ENCODE measurements around the gene DSCAM. TPM values are rescaled to one million over a fixed set of nuclear protein-coding genes. Genes with fewer than 3 reads are reported as not detected.
A peak's percentile ranks its signal among the peaks of the same experiment; 100 is the strongest.

Gene DSCAM
- total RNA-seq, 4 donors from 2014 or later = 0.03 TPM; not detected in 3

- in situ Hi-C loops (cut with MboI; ENCODE audit: low sequenced_read_pairs in 4 of 4) = loop anchor here in 1 of 4 donors (25.0 kb wide), 1 partner anchor 909 kb away; no protein-coding TSS in a partner anchor
- TF ChIP-seq, protein P1, sequence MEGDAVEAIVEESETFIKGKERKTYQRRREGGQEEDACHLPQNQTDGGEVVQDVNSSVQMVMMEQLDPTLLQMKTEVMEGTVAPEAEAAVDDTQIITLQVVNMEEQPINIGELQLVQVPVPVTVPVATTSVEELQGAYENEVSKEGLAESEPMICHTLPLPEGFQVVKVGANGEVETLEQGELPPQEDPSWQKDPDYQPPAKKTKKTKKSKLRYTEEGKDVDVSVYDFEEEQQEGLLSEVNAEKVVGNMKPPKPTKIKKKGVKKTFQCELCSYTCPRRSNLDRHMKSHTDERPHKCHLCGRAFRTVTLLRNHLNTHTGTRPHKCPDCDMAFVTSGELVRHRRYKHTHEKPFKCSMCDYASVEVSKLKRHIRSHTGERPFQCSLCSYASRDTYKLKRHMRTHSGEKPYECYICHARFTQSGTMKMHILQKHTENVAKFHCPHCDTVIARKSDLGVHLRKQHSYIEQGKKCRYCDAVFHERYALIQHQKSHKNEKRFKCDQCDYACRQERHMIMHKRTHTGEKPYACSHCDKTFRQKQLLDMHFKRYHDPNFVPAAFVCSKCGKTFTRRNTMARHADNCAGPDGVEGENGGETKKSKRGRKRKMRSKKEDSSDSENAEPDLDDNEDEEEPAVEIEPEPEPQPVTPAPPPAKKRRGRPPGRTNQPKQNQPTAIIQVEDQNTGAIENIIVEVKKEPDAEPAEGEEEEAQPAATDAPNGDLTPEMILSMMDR (IDR thresholded peaks at IDR 0.05 in 4 of 5, conservative IDR thresholded peaks at IDR 0.05 in 1 of 5) = no peak
- no peak for TF ChIP-seq POLR2A (IDR thresholded peaks at IDR 0.05)
- no peak overlapping the region for H3K4me3 ChIP-seq
- intact Hi-C loops (cut with DNase I; ENCODE audit: low total_unique reads) = no loop called here
- no peaks in the 10 kb centered on the region for H3K4me1 ChIP-seq
- no peaks in the 10 kb centered on the region for H3K9me3 ChIP-seq
- H3K36me3 ChIP-seq = no peaks in the 10 kb centered on the region
- H3K27ac ChIP-seq = no peak overlapping the region
- DNase-seq (no peak), ATAC-seq (no peak)
- no peaks in the 10 kb centered on the region for H3K27me3 ChIP-seq
These were observed 693.6 kb downstream of the DSCAM start for GRCh38 chr21:40153351-40153750.

DNA sequence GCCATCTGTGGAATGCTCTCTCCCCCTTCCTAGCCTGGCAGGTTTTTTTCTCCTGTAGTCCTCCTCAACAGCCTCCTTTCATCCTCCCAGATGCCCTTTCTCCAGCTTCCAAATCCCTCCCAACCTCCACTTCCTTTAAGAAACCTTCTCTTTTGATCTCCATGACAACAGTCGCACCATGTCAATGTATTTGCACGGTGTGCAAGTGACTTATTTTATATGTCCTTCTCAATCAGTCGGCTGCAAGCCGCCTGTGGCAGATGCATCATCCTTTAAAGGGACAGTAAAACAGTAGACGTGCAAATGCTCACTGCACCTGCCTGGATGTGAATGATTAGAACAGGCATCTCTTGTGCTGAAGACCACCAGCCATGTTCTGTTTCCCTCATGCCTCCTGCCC lies 694.5 kb downstream of the DSCAM start:
- no peaks in the 10 kb centered on the region for H3K4me1 ChIP-seq
- intact Hi-C loops (cut with DNase I; ENCODE audit: low total_unique reads) = no loop called here
- TF ChIP-seq, protein P1 (IDR thresholded peaks at IDR 0.05 in 4 of 5, conservative IDR thresholded peaks at IDR 0.05 in 1 of 5) = no peak
- no peak for TF ChIP-seq POLR2A (IDR thresholded peaks at IDR 0.05)

GRCh38 chr21:40151611-40152010 lies 695.3 kb downstream of the DSCAM start:
- no peaks in the 10 kb centered on the region for H3K4me1 ChIP-seq
- H3K27me3 ChIP-seq = no peaks in the 10 kb centered on the region
- TF ChIP-seq, protein P1 (IDR thresholded peaks at IDR 0.05 in 4 of 5, conservative IDR thresholded peaks at IDR 0.05 in 1 of 5) = no peak
- no peak for TF ChIP-seq POLR2A (IDR thresholded peaks at IDR 0.05)
- intact Hi-C loops (cut with DNase I; ENCODE audit: low total_unique reads) = no loop called here
- H3K9me3 ChIP-seq = no peaks in the 10 kb centered on the region
- in situ Hi-C loops (cut with MboI; ENCODE audit: low sequenced_read_pairs in 4 of 4) = loop anchor here in 1 of 4 donors (25.0 kb wide), 1 partner anchor 911 kb away; no protein-coding TSS in a partner anchor
- no peak for ATAC-seq
- DNase-seq = no peak
- H3K4me3 ChIP-seq = no peak overlapping the region
- H3K36me3 ChIP-seq = no peaks in the 10 kb centered on the region
- no peak overlapping the region for H3K27ac ChIP-seq

More for the DNA sequence above, 694.5 kb downstream of the DSCAM start:
- Histone ChIP-seq H3K4me3 (no peak overlapping the region), H3K36me3 (no peaks in the 10 kb centered on the region), H3K27ac (no peak overlapping the region), H3K27me3 (no peaks in the 10 kb centered on the region), H3K9me3 (no peaks in the 10 kb centered on the region)
- in situ Hi-C loops (cut with MboI; ENCODE audit: low sequenced_read_pairs in 4 of 4) = loop anchor here in 1 of 4 donors (25.0 kb wide), 1 partner anchor 910 kb away; no protein-coding TSS in a partner anchor
- DNase-seq (no peak), ATAC-seq (no peak)

DNA sequence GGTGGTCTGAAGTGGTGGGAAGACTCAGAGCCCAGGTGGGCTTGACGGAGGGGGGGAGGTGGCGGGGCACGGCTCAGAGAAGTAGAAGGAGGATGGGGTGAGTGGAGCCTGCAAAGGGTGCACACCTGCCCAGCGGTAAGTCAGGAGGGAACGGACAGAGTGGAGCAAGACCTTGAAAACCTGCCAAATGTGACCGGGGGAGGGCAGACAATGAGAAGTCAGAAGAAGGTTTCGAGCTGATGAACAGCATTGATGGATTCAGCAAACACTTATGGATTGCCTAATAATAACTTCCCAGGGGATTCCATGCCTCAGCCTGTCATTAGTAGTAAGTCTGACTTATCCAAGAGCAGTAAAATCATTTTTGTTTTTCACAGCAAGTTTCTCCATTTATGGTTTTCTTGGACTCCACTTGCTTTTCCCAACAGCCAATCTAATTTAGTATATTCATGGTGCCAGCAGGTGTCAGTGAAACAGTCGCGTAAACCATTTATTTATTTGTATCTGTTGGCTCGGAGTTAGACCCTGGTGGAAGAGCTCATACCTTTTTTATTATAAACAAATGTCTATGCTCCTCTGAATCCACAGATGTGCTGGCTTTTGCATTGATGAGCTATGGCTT lies 700.6 kb downstream of the DSCAM start:
- in situ Hi-C loops (cut with MboI; ENCODE audit: low sequenced_read_pairs in 4 of 4) (loop anchor here in 2 of 4 donors (10.0 to 25.0 kb wide), 3 partner anchors 238 to 916 kb away; partner anchors contain the start of gene PCP4 (in 1 of the 2)), intact Hi-C loops (cut with DNase I; ENCODE audit: low total_unique reads) (no loop called here)
- Histone ChIP-seq H3K4me1 (no peaks in the 10 kb centered on the region), H3K27me3 (no peaks in the 10 kb centered on the region), H3K27ac (no peak overlapping the region), H3K9me3 (no peaks in the 10 kb centered on the region), H3K4me3 (no peak overlapping the region), H3K36me3 (no peaks in the 10 kb centered on the region)
- ATAC-seq = no peak
- no peak for TF ChIP-seq POLR2A (IDR thresholded peaks at IDR 0.05)
- DNase-seq = no peak

DNA sequence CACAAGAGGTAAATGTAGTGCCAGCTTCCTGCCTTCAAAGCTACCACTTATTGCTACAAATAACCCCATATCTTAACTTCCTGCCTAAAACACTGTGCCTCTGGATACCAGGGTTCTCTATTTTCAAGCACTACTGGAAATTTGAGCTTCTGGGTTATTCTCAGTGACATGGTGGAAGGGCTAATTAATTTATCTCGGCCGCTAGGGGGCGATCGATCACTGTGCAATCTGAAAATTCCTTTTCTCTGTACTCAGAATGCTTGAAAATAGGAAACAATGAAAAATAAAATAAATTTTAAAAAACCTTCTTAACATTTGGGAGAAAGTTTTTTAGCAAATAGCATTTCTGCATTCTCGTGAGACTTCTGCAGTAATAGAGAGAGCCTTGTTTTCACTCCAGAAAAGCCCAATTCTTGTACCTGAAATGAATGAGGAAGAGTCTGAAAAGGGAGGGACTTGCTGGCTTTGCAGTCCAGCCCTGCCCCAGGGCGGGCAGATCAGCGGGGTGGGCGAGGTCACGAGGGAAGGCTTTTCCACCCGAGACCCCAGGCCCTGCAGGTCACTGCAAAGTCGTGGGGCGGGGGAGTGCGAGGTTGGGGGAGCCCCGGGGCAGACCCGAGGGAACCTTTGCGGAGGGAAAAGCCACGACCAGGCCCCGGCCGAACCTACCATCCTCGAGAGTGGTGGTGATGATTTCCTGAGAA lies 703.0 kb downstream of the DSCAM start:
- no peaks in the 10 kb centered on the region for H3K36me3 ChIP-seq
- no peak for DNase-seq
- H3K27ac ChIP-seq = no peak overlapping the region
- H3K4me3 ChIP-seq = no peak overlapping the region
- TF ChIP-seq, protein P1 (IDR thresholded peaks at IDR 0.05 in 4 of 5, conservative IDR thresholded peaks at IDR 0.05 in 1 of 5) = peak in 4 of 5 experiments; percentile 18 to 46 (median 42)
- TF ChIP-seq POLR2A (IDR thresholded peaks at IDR 0.05) = no peak
- H3K4me1 ChIP-seq = no peaks in the 10 kb centered on the region
- in situ Hi-C loops (cut with MboI; ENCODE audit: low sequenced_read_pairs in 4 of 4) = loop anchor here in 2 of 4 donors (10.0 to 25.0 kb wide), 3 partner anchors 241 to 918 kb away; partner anchors contain the start of gene PCP4 (in 1 of the 2)
- H3K27me3 ChIP-seq = no peaks in the 10 kb centered on the region
- ATAC-seq = no peak
- intact Hi-C loops (cut with DNase I; ENCODE audit: low total_unique reads) = no loop called here
- H3K9me3 ChIP-seq = no peaks in the 10 kb centered on the region
